K562 (cell line): Measurements from ENCODE around the gene GYS1. TPM values are rescaled to one million over a fixed set of nuclear protein-coding genes. Genes with fewer than 3 reads are reported as not detected.
A peak's percentile ranks its signal among the peaks of the same experiment; 100 is the strongest.

ENCODE experiments used
- BRCA1 ChIP-seq, 2 experiments: fragments of 450-650 bp in 1 of 2; sonication (generic) in 1 of 2; formaldehyde crosslinking in 1 of 2; IDR thresholded peaks; 2 replicates each; pipeline versions ENCODE4 v1.5.0 to v1.6.1; 2017 to 2020; ENCODE audit warnings: mild to moderate bottlenecking in 1 of 2, missing genetic modification reagents in 1 of 2
- E2F6 ChIP-seq, 2 experiments: IDR thresholded peaks; 2 replicates each; pipeline ENCODE4 v1.6.1; 2011; ENCODE audit warnings: borderline replicate concordance in 1 of 2, control low read depth in 1 of 2, low read depth in 1 of 2, low read length in 1 of 2, mild to moderate bottlenecking in 1 of 2, mixed read lengths in 1 of 2, moderate library complexity in 1 of 2; ENCODE audit not compliant: insufficient read depth in 1 of 2, insufficient read length in 1 of 2, poor library complexity in 1 of 2, severe bottlenecking in 1 of 2; ENCODE audit errors: extremely low read depth in 1 of 2
- ETV6 ChIP-seq, 3 experiments: fragments of 150-350 bp in 1 of 3; sonication (generic) in 1 of 3; formaldehyde crosslinking in 1 of 3; IDR thresholded peaks; 2 replicates each; pipeline versions ENCODE4 v1.6.1 to v1.8.0; 2014 to 2022; ENCODE audit warnings: borderline replicate concordance in 2 of 3, low read depth in 2 of 3, antibody characterized with exemption in 1 of 3, low read length in 1 of 3, mild to moderate bottlenecking in 1 of 3, missing genetic modification reagents in 1 of 3
- FOXA1 ChIP-seq: fragments of 450-650 bp; IDR thresholded peaks from 2 replicates; pipeline ENCODE4 v1.6.1; 2016; ENCODE audit warnings: mild to moderate bottlenecking, borderline replicate concordance
- FOXO4 ChIP-seq: fragments of 450-650 bp; formaldehyde crosslinking; IDR thresholded peaks from 2 replicates; pipeline ENCODE4 v1.4.0; 2020; ENCODE audit warnings: mild to moderate bottlenecking, moderate library complexity
- HLTF ChIP-seq: fragments of 450-650 bp; IDR thresholded peaks from 2 replicates; pipeline ENCODE4 v1.6.1; 2016
- NR0B1 ChIP-seq: fragments of 450-650 bp; IDR thresholded peaks from one replicate; pipeline ENCODE4 v1.6.1; 2018; ENCODE audit warnings: mild to moderate bottlenecking, moderate library complexity; ENCODE audit not compliant: partially characterized antibody
- ZBTB40 ChIP-seq, 2 experiments: fragments of 450-650 bp in 1 of 2; sonication (generic) in 1 of 2; formaldehyde crosslinking in 1 of 2; IDR thresholded peaks; 2 replicates each; pipeline versions ENCODE4 v1.7.1 to v1.9.0; 2016 to 2022; ENCODE audit warnings: inconsistent platforms in 1 of 2, mild to moderate bottlenecking in 1 of 2, missing genetic modification reagents in 1 of 2
- ZZZ3 ChIP-seq: fragments of 450-650 bp; IDR thresholded peaks from 2 replicates; pipeline ENCODE4 v1.6.1; 2016; ENCODE audit warnings: antibody characterized with exemption, mild to moderate bottlenecking, moderate library complexity
- polyA plus RNA-seq, 8 experiments: library from polyadenylated mRNA; depleted of rRNA in 4 of 8; stranded (reverse) in 5 of 8; unstranded in 3 of 8; fragments of >200 nt; fragmentation: Nextera tagmentation in 2 of 8; fragmentation: Illumina TruSeq in 1 of 8; extraction: Ambion mirVana in 2 of 8; extraction: Trizol in 1 of 8; gene quantifications; 2 replicates each; pipeline versions ENCODE4 v1.2.1 to v1.2.3, GENCODE V29; 2011 to 2014; ENCODE audit warnings: inconsistent platforms in 1 of 8, missing spikeins in 1 of 8
- total RNA-seq, 7 experiments: library from RNA; depleted of rRNA in 6 of 7; stranded (reverse); fragments of >200 nt in 6 of 7; fragmentation: Illumina TruSeq in 2 of 7; extraction: Trizol in 2 of 7; gene quantifications; 2 replicates each; pipeline versions ENCODE4 v1.2.1 to v1.2.3, GENCODE V29; 2011 to 2021; ENCODE audit warnings: low replicate concordance in 1 of 7

GYS1 gene
- total and polyA plus RNA-seq, 9 of the 15 experiments (the other 6 are each of a cell fraction or from before 2014, with no cell fraction given) = 1.9 to 31.1 (median 15.2) TPM

- TF ChIP-seq E2F6 (IDR thresholded peaks at IDR 0.05; ENCODE audit: borderline replicate concordance in 1 of 2, extremely low read depth in 1 of 2, insufficient read depth in 1 of 2, insufficient read length in 1 of 2, low read depth in 1 of 2, low read length in 1 of 2, poor library complexity in 1 of 2, severe bottlenecking in 1 of 2) (no peak), FOXO4 (no peak), HLTF (no peak), FOXA1 (no peak), BRCA1 (IDR thresholded peaks at IDR 0.05) (no peak), BRCA1 (CRISPR knock-in tag; IDR thresholded peaks at IDR 0.05) (no peak), ETV6 (IDR thresholded peaks at IDR 0.05; ENCODE audit: borderline replicate concordance in 1 of 2, low read depth in 2 of 2, low read length in 1 of 2) (peak in 1 of 2 experiments; percentile 70; a peak in 1 of 4 replicates), ETV6 (CRISPR knock-in tag; IDR thresholded peaks at IDR 0.05; ENCODE audit: borderline replicate concordance) (no peak), NR0B1 (no peak), ZZZ3 (no peak), ZBTB40 (IDR thresholded peaks at IDR 0.05) (no peak), ZBTB40 (CRISPR knock-in tag; IDR thresholded peaks at IDR 0.05) (no peak)
Observed at GRCh38 chr19:48966541-48967345, 26.4 kb downstream of the GYS1 start (continued).
